GM21723 (cell line): ENCODE measurements around the gene WFDC2.
A peak's percentile ranks its signal among the peaks of the same experiment; 100 is the strongest.
"Not testable (repeated sequence)": the region's sequence is repeated elsewhere in the genome, so short reads cannot be mapped to it uniquely, and the experiment has no call there.

Source experiments
- ATAC-seq: cut with Tn5 transposase; IDR thresholded peaks from one replicate; pipeline ENCODE4 v1.9.1; 2021; ENCODE audit warnings: mild to moderate bottlenecking, moderate library complexity; ENCODE audit not compliant: unreplicated experiment

Gene WFDC2

GRCh38 chr20:45450097-45450818 is 19.3 kb upstream of the WFDC2 start:
- no peak for ATAC-seq

GRCh38 chr20:45452238-45452637 is 17.3 kb upstream of the WFDC2 start:
- ATAC-seq = no peak

- ATAC-seq = no peak
Observed at GRCh38 chr20:45452772-45453691, 16.5 kb upstream of the WFDC2 start.

GRCh38 chr20:45456632-45457031 is 12.9 kb upstream of the WFDC2 start:
- ATAC-seq = no peak

GRCh38 chr20:45459606-45460005 is 9.9 kb upstream of the WFDC2 start:
- no peak for ATAC-seq

GRCh38 chr20:45461225-45461624 is 8.3 kb upstream of the WFDC2 start:
- no peak for ATAC-seq

- ATAC-seq = no peak
Observed at GRCh38 chr20:45462711-45463509, 6.6 kb upstream of the WFDC2 start.

- no peak for ATAC-seq
Observed at GRCh38 chr20:45463709-45464108, 5.8 kb upstream of the WFDC2 start.

GRCh38 chr20:45465491-45466266 is 3.9 kb upstream of the WFDC2 start:
- no peak for ATAC-seq

GRCh38 chr20:45467172-45467571 is 2.4 kb upstream of the WFDC2 start:
- no peak for ATAC-seq

- no peak for ATAC-seq
Observed at GRCh38 chr20:45467861-45468260, 1.7 kb upstream of the WFDC2 start.

- ATAC-seq = peak; percentile 77
Observed at GRCh38 chr20:45470262-45470931, 844 bp downstream of the WFDC2 start.

- no peak for ATAC-seq
Observed at GRCh38 chr20:45470937-45471336, 1.4 kb downstream of the WFDC2 start.

- ATAC-seq = not testable (repeated sequence)
Observed at GRCh38 chr20:45472286-45472685, 2.7 kb downstream of the WFDC2 start.

GRCh38 chr20:45477530-45478148 is 8.1 kb downstream of the WFDC2 start:
- ATAC-seq = not testable (repeated sequence)

- ATAC-seq = no peak
Observed at GRCh38 chr20:45479822-45480221, 10.3 kb downstream of the WFDC2 start.

GRCh38 chr20:45484676-45485075 is 15.1 kb downstream of the WFDC2 start:
- no peak for ATAC-seq

- no peak for ATAC-seq
Observed at GRCh38 chr20:45485388-45485787, 15.8 kb downstream of the WFDC2 start.

- ATAC-seq = no peak
Observed at GRCh38 chr20:45487231-45487635, 17.7 kb downstream of the WFDC2 start.
